ENCODE data around the gene KCTD8.
A peak's percentile ranks its signal among the peaks of the same experiment; 100 is the strongest.

KCTD8 gene

GRCh38 chr4:44448521-44449461, at the start of gene KCTD8:
KCTD8 (minus strand) TSS chr4:44448809.
- Histone ChIP-seq H3K27me3 (ENCODE audit: control insufficient read depth, insufficient read depth, low read length) (peaks cover 6% of the 10 kb centered on the region; the same call in 1 of the 2 replicates), H3K4me3 (ENCODE audit: low read length) (peak within 1 kb of the TSS; percentile 42), H3K9me3 (ENCODE audit: control insufficient read depth, insufficient read depth, low read length) (no peaks in the 10 kb centered on the region), H3K4me1 (ENCODE audit: control insufficient read depth, insufficient read depth, low read length) (no peaks in the 10 kb centered on the region), H3K36me3 (ENCODE audit: control insufficient read depth, insufficient read depth, low read length) (no peaks in the 10 kb centered on the region), H3K27ac (ENCODE audit: low read length) (no peak within 1 kb of the TSS)
- no CpG with 5 or more reads among the region's 74 CpGs for WGBS (ENCODE audit: insufficient coverage, insufficient read length)
- DNase-seq (ENCODE audit: low read depth, low spot score), result peak; percentile 58

DNA sequence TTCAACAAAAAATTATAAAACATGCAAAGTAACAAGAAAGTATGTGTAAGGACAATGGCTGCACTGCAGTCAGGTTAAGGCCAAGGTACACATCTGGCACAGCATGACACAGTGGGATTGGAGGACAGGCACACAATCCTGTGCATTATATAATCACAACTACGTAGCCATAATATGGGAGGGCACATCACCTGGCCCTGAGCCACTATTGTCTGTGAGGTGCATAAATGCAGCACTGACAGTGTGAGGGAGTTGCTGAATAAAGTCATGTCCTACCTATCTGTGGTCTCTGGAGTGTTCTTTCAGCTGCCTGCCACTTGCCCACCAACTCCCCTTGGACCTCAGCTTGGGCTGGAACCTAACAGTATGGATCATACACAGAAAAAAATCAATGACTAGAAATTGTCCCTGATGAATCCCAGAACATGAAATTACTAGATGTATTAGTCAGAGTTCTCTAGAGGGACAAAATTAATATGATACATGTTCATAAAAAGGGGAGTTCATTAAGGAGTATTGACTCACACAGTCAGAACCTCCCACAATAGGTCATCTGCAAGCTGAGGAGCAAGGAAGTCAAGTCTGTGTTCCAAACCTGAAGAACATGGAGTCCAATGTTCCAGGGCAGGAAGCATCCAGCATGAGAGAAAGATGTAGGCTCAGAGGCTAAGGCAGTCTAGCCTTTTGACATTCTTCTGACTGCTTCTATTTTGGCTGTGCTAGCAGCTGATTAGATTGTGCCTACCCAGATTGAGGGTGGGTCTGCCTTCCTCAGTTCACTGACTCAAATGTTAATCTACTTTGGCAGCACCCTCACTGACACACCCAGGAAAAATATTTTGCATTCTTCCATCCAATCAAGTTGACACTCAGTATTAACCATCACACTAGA, 46.4 kb upstream of the KCTD8 start:
- H3K4me1 ChIP-seq (ENCODE audit: control insufficient read depth, insufficient read depth, low read length), result no peaks in the 10 kb centered on the region
- H3K4me3 ChIP-seq (ENCODE audit: low read length), result no peak overlapping the region
- no peak overlapping the region for H3K27ac ChIP-seq (ENCODE audit: low read length)
- H3K27me3 ChIP-seq (ENCODE audit: control insufficient read depth, insufficient read depth, low read length), result no peaks in the 10 kb centered on the region
- no peak for DNase-seq (ENCODE audit: low read depth, low spot score)
- no peaks in the 10 kb centered on the region for H3K9me3 ChIP-seq (ENCODE audit: control insufficient read depth, insufficient read depth, low read length)
- no CpG with 5 or more reads among the region's 1 CpG for WGBS (ENCODE audit: insufficient coverage, insufficient read length)
- H3K36me3 ChIP-seq (ENCODE audit: control insufficient read depth, insufficient read depth, low read length), result no peaks in the 10 kb centered on the region

GRCh38 chr4:44493924-44494323, 45.3 kb upstream of the KCTD8 start:
- Histone ChIP-seq H3K4me3 (ENCODE audit: low read length) (no peak overlapping the region), H3K4me1 (ENCODE audit: control insufficient read depth, insufficient read depth, low read length) (no peaks in the 10 kb centered on the region), H3K36me3 (ENCODE audit: control insufficient read depth, insufficient read depth, low read length) (no peaks in the 10 kb centered on the region), H3K27ac (ENCODE audit: low read length) (no peak overlapping the region), H3K27me3 (ENCODE audit: control insufficient read depth, insufficient read depth, low read length) (no peaks in the 10 kb centered on the region), H3K9me3 (ENCODE audit: control insufficient read depth, insufficient read depth, low read length) (no peaks in the 10 kb centered on the region)
- peak; percentile 1 for DNase-seq (ENCODE audit: low read depth, low spot score)
- WGBS (ENCODE audit: insufficient coverage, insufficient read length), result no CpG with 5 or more reads among the region's 6 CpGs

- H3K27ac ChIP-seq (ENCODE audit: low read length), result no peak overlapping the region
- no peak overlapping the region for H3K4me3 ChIP-seq (ENCODE audit: low read length)
- no peaks in the 10 kb centered on the region for H3K4me1 ChIP-seq (ENCODE audit: control insufficient read depth, insufficient read depth, low read length)
- no peaks in the 10 kb centered on the region for H3K36me3 ChIP-seq (ENCODE audit: control insufficient read depth, insufficient read depth, low read length)
- no peak for DNase-seq (ENCODE audit: low read depth, low spot score)
- no peaks in the 10 kb centered on the region for H3K27me3 ChIP-seq (ENCODE audit: control insufficient read depth, insufficient read depth, low read length)
- no CpG with 5 or more reads among the region's 3 CpGs for WGBS (ENCODE audit: insufficient coverage, insufficient read length)
- H3K9me3 ChIP-seq (ENCODE audit: control insufficient read depth, insufficient read depth, low read length), result no peaks in the 10 kb centered on the region; the same call in 1 of the 2 replicates
Measured at GRCh38 chr4:44487341-44487740, 38.7 kb upstream of the KCTD8 start.

GRCh38 chr4:44479731-44480130, 31.1 kb upstream of the KCTD8 start:
- Histone ChIP-seq H3K27me3 (ENCODE audit: control insufficient read depth, insufficient read depth, low read length) (no peaks in the 10 kb centered on the region), H3K4me1 (ENCODE audit: control insufficient read depth, insufficient read depth, low read length) (no peaks in the 10 kb centered on the region), H3K9me3 (ENCODE audit: control insufficient read depth, insufficient read depth, low read length) (no peaks in the 10 kb centered on the region; the same call in 1 of the 2 replicates), H3K27ac (ENCODE audit: low read length) (no peak overlapping the region), H3K4me3 (ENCODE audit: low read length) (no peak overlapping the region), H3K36me3 (ENCODE audit: control insufficient read depth, insufficient read depth, low read length) (no peaks in the 10 kb centered on the region)
- no peak for DNase-seq (ENCODE audit: low read depth, low spot score)

DNA sequence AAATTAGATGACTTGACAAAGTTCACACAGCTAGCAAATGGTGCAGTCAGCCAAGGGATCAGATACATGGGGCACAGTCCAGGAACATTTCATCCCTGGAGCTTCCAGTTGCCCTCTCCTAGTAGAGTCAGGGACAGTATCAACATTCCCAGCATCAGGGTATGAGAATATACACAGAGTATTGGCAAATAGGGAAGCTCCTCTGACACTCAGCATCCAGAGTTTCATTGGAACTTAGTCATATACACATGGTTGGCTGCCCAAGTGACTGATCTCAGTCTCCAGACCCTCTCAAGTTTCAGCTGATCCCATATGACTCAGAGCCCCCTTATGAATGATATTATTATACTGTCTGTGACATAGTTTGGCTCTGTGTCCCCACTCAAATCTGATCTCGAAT, 13.7 kb upstream of the KCTD8 start:
- no peak overlapping the region for H3K27ac ChIP-seq (ENCODE audit: low read length)
- no peaks in the 10 kb centered on the region for H3K36me3 ChIP-seq (ENCODE audit: control insufficient read depth, insufficient read depth, low read length)
- no peak overlapping the region for H3K4me3 ChIP-seq (ENCODE audit: low read length)
- no peaks in the 10 kb centered on the region for H3K4me1 ChIP-seq (ENCODE audit: control insufficient read depth, insufficient read depth, low read length)
- no CpG with 5 or more reads among the region's 1 CpG for WGBS (ENCODE audit: insufficient coverage, insufficient read length)
- H3K27me3 ChIP-seq (ENCODE audit: control insufficient read depth, insufficient read depth, low read length), result no peaks in the 10 kb centered on the region
- no peaks in the 10 kb centered on the region for H3K9me3 ChIP-seq (ENCODE audit: control insufficient read depth, insufficient read depth, low read length)
- DNase-seq (ENCODE audit: low read depth, low spot score), result no peak

GRCh38 chr4:44447563-44448504, 775 bp downstream of the KCTD8 start:
- Histone ChIP-seq H3K36me3 (ENCODE audit: control insufficient read depth, insufficient read depth, low read length) (no peaks in the 10 kb centered on the region), H3K27me3 (ENCODE audit: control insufficient read depth, insufficient read depth, low read length) (peaks cover 6% of the 10 kb centered on the region; the same call in 1 of the 2 replicates), H3K27ac (ENCODE audit: low read length) (no peak overlapping the region), H3K4me1 (ENCODE audit: control insufficient read depth, insufficient read depth, low read length) (no peaks in the 10 kb centered on the region), H3K9me3 (ENCODE audit: control insufficient read depth, insufficient read depth, low read length) (no peaks in the 10 kb centered on the region), H3K4me3 (ENCODE audit: low read length) (peak overlapping the region; percentile 42)
- DNase-seq (ENCODE audit: low read depth, low spot score), result peak; percentile 11
- WGBS (ENCODE audit: insufficient coverage, insufficient read length), result no CpG with 5 or more reads among the region's 110 CpGs

- Histone ChIP-seq H3K27ac (ENCODE audit: low read length) (no peak overlapping the region), H3K4me3 (ENCODE audit: low read length) (peak overlapping the region; percentile 42; the same call in 1 of the 2 replicates), H3K4me1 (ENCODE audit: control insufficient read depth, insufficient read depth, low read length) (no peaks in the 10 kb centered on the region), H3K9me3 (ENCODE audit: control insufficient read depth, insufficient read depth, low read length) (no peaks in the 10 kb centered on the region), H3K36me3 (ENCODE audit: control insufficient read depth, insufficient read depth, low read length) (no peaks in the 10 kb centered on the region), H3K27me3 (ENCODE audit: control insufficient read depth, insufficient read depth, low read length) (peaks cover 6% of the 10 kb centered on the region; the same call in 1 of the 2 replicates)
- WGBS (ENCODE audit: insufficient coverage, insufficient read length), result no CpG with 5 or more reads among the region's 32 CpGs
- peak; percentile 9 for DNase-seq (ENCODE audit: low read depth, low spot score)
Measured at GRCh38 chr4:44446801-44447562, 1.6 kb downstream of the KCTD8 start.

DNA sequence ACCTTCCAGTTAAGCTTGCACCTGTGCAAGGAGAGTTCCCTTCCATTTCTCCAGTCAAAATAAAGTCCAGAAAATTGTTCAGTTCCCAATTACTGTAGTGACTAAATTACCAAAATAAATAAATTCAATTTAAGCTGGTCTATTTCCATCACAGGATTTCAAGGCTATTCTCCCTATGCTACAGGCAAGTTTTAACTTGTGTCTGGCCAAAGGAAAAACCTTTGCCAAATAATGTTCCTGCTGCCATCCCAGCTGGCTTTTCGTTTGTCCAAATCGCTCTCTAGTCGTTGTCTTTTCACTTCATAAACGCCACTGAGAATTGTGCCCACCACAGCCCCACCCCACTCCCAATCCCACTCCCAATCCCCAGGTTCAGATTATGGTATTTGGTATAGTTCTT, 2.4 kb downstream of the KCTD8 start:
- no CpG with 5 or more reads among the region's 4 CpGs for WGBS (ENCODE audit: insufficient coverage, insufficient read length)
- Histone ChIP-seq H3K4me1 (ENCODE audit: control insufficient read depth, insufficient read depth, low read length) (no peaks in the 10 kb centered on the region), H3K4me3 (ENCODE audit: low read length) (peak overlapping the region; percentile 42; the same call in 1 of the 2 replicates), H3K27ac (ENCODE audit: low read length) (no peak overlapping the region), H3K36me3 (ENCODE audit: control insufficient read depth, insufficient read depth, low read length) (no peaks in the 10 kb centered on the region), H3K9me3 (ENCODE audit: control insufficient read depth, insufficient read depth, low read length) (no peaks in the 10 kb centered on the region), H3K27me3 (ENCODE audit: control insufficient read depth, insufficient read depth, low read length) (peaks cover 6% of the 10 kb centered on the region; the same call in 1 of the 2 replicates)
- DNase-seq (ENCODE audit: low read depth, low spot score), result no peak

Data from iPS DF 6.9 (cell line).